ENCODE results near the gene THADA.

THADA gene

GRCh38 chr2:43511199-43511598 is 84.6 kb downstream of the THADA start:
- Histone ChIP-seq H3K9me3 (ENCODE audit: insufficient read depth, low read length) (no peaks in the 10 kb centered on the region), H3F3A (ENCODE audit: insufficient read depth) (no peaks in the 10 kb centered on the region; the same call in 1 of the 2 replicates), H3K4me2 (ENCODE audit: low read depth, low read length, poor library complexity, severe bottlenecking) (no peak overlapping the region), H3K36me3 (ENCODE audit: low read length) (peaks cover 11% of the 10 kb centered on the region; the same call in 1 of the 2 replicates), H3K4me3 (ENCODE audit: insufficient read depth, low read length, poor library complexity, severe bottlenecking) (no peak overlapping the region), H3K9me2 (replicated peaks; ENCODE audit: insufficient read depth, low read length) (no peaks in the 10 kb centered on the region), H3K79me2 (ENCODE audit: insufficient read depth, low read length) (no peaks in the 10 kb centered on the region), H3K9ac (ENCODE audit: low read length) (no peak overlapping the region), H3K27me3 (ENCODE audit: low read length) (no peaks in the 10 kb centered on the region), H2AFZ (ENCODE audit: low read depth, low read length, severe bottlenecking) (no peak overlapping the region), H3K27ac (ENCODE audit: low read depth, low read length) (no peak overlapping the region), H4K20me1 (ENCODE audit: low read depth, low read length) (no peaks in the 10 kb centered on the region)
- TF ChIP-seq EZH2phosphoT487 (conservative IDR thresholded peaks at IDR 0.05; ENCODE audit: low read length) = no peak
- TF ChIP-seq, protein P1, sequence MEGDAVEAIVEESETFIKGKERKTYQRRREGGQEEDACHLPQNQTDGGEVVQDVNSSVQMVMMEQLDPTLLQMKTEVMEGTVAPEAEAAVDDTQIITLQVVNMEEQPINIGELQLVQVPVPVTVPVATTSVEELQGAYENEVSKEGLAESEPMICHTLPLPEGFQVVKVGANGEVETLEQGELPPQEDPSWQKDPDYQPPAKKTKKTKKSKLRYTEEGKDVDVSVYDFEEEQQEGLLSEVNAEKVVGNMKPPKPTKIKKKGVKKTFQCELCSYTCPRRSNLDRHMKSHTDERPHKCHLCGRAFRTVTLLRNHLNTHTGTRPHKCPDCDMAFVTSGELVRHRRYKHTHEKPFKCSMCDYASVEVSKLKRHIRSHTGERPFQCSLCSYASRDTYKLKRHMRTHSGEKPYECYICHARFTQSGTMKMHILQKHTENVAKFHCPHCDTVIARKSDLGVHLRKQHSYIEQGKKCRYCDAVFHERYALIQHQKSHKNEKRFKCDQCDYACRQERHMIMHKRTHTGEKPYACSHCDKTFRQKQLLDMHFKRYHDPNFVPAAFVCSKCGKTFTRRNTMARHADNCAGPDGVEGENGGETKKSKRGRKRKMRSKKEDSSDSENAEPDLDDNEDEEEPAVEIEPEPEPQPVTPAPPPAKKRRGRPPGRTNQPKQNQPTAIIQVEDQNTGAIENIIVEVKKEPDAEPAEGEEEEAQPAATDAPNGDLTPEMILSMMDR (IDR thresholded peaks at IDR 0.05; ENCODE audit: insufficient read depth, low read length, poor library complexity, severe bottlenecking) = no peak

GRCh38 chr2:43509886-43510285 is 86.0 kb downstream of the THADA start:
- Histone ChIP-seq H3K4me3 (ENCODE audit: insufficient read depth, low read length, poor library complexity, severe bottlenecking) (no peak overlapping the region), H3K36me3 (ENCODE audit: low read length) (peaks cover 11% of the 10 kb centered on the region; the same call in 1 of the 2 replicates), H3K27ac (ENCODE audit: low read depth, low read length) (no peak overlapping the region), H3K4me2 (ENCODE audit: low read depth, low read length, poor library complexity, severe bottlenecking) (no peak overlapping the region), H3K9me3 (ENCODE audit: insufficient read depth, low read length) (no peaks in the 10 kb centered on the region), H2AFZ (ENCODE audit: low read depth, low read length, severe bottlenecking) (no peak overlapping the region), H3F3A (ENCODE audit: insufficient read depth) (no peaks in the 10 kb centered on the region), H3K9ac (ENCODE audit: low read length) (no peak overlapping the region), H3K9me2 (replicated peaks; ENCODE audit: insufficient read depth, low read length) (no peaks in the 10 kb centered on the region), H4K20me1 (ENCODE audit: low read depth, low read length) (no peaks in the 10 kb centered on the region), H3K79me2 (ENCODE audit: insufficient read depth, low read length) (no peaks in the 10 kb centered on the region), H3K27me3 (ENCODE audit: low read length) (no peaks in the 10 kb centered on the region)
- no peak for TF ChIP-seq EZH2phosphoT487 (conservative IDR thresholded peaks at IDR 0.05; ENCODE audit: low read length)
- TF ChIP-seq, protein P1 (IDR thresholded peaks at IDR 0.05; ENCODE audit: insufficient read depth, low read length, poor library complexity, severe bottlenecking) = no peak

DNA sequence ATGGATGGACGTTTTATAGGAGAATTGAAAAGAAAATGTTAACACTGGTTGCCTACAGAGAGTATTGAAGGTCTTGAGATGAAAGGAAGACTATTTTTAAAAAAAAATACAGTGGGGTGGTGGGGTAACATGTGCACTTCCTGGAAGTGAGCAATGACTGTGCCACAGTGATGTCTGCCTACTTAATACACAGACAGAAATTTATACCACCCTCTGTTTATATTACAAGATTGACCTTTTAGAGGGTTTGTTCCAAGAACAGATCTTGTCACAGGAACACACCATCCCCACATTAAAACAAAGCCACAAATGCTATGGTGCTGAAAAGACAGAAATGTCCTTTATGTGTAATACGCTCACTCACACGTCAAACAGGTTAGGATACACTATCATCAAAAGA is 87.6 kb downstream of the THADA start:
- Histone ChIP-seq H3K9ac (ENCODE audit: low read length) (no peak overlapping the region), H3K4me3 (ENCODE audit: insufficient read depth, low read length, poor library complexity, severe bottlenecking) (no peak overlapping the region), H3K27me3 (ENCODE audit: low read length) (no peaks in the 10 kb centered on the region), H3K27ac (ENCODE audit: low read depth, low read length) (no peak overlapping the region), H3K9me2 (replicated peaks; ENCODE audit: insufficient read depth, low read length) (no peaks in the 10 kb centered on the region), H2AFZ (ENCODE audit: low read depth, low read length, severe bottlenecking) (no peak overlapping the region), H4K20me1 (ENCODE audit: low read depth, low read length) (no peaks in the 10 kb centered on the region), H3K4me2 (ENCODE audit: low read depth, low read length, poor library complexity, severe bottlenecking) (no peak overlapping the region), H3F3A (ENCODE audit: insufficient read depth) (no peaks in the 10 kb centered on the region), H3K36me3 (ENCODE audit: low read length) (peaks cover 9% of the 10 kb centered on the region; the same call in 1 of the 2 replicates), H3K9me3 (ENCODE audit: insufficient read depth, low read length) (no peaks in the 10 kb centered on the region), H3K79me2 (ENCODE audit: insufficient read depth, low read length) (no peaks in the 10 kb centered on the region)
- TF ChIP-seq, protein P1 (IDR thresholded peaks at IDR 0.05; ENCODE audit: insufficient read depth, low read length, poor library complexity, severe bottlenecking) = no peak
- TF ChIP-seq EZH2phosphoT487 (conservative IDR thresholded peaks at IDR 0.05; ENCODE audit: low read length) = no peak
